H9 (cell line): ENCODE measurements around the gene LY6G6F. TPM values are rescaled to one million over a fixed set of nuclear protein-coding genes. Genes with fewer than 3 reads are reported as not detected.

Experiments
- DNase-seq: peaks from one replicate; pipeline ENCODE4 v3.0.0-alpha.2; 2017
- H2AFZ ChIP-seq: one replicate; pipeline ENCODE4 v1.6.1; 2013; ENCODE audit warnings: mild to moderate bottlenecking, low read length, control low read depth, moderate library complexity
- H2AK5ac ChIP-seq: 2 replicates; pipeline ENCODE4 v1.6.1; 2013; ENCODE audit warnings: low read length, control low read depth, mixed read lengths; ENCODE audit not compliant: insufficient read length
- H2BK120ac ChIP-seq: one replicate; pipeline ENCODE4 v1.6.1; 2013; ENCODE audit warnings: low read depth, mild to moderate bottlenecking, low read length, control low read depth, inconsistent platforms; ENCODE audit not compliant: poor library complexity, severe bottlenecking
- H2BK12ac ChIP-seq: 2 replicates; pipeline ENCODE4 v1.6.1; 2013; ENCODE audit warnings: low read length, control low read depth, mixed read lengths, low read depth; ENCODE audit not compliant: insufficient read length
- H2BK15ac ChIP-seq: 2 replicates; pipeline ENCODE4 v1.6.1; 2013; ENCODE audit warnings: low read depth, low read length, control low read depth
- H2BK20ac ChIP-seq: one replicate; pipeline ENCODE4 v1.6.1; 2013; ENCODE audit warnings: low read depth, mild to moderate bottlenecking, low read length, control low read depth, inconsistent platforms; ENCODE audit not compliant: poor library complexity, severe bottlenecking
- H2BK5ac ChIP-seq: 2 replicates; pipeline ENCODE4 v1.6.1; 2013; ENCODE audit warnings: low read length, control low read depth, mixed read lengths; ENCODE audit not compliant: insufficient read length
- H3K14ac ChIP-seq: 2 replicates; pipeline ENCODE4 v1.6.1; 2013; ENCODE audit warnings: low read length, control low read depth; ENCODE audit not compliant: insufficient read depth
- H3K18ac ChIP-seq: 2 replicates; pipeline ENCODE4 v1.6.1; 2013; ENCODE audit warnings: low read depth, mild to moderate bottlenecking, mixed read lengths, low read length, control low read depth; ENCODE audit not compliant: insufficient read length
- H3K23ac ChIP-seq: 2 replicates; pipeline ENCODE4 v1.6.1; 2013; ENCODE audit warnings: low read length, control low read depth, mixed read lengths, low read depth; ENCODE audit not compliant: insufficient read length
- H3K23me2 ChIP-seq: 2 replicates; pipeline ENCODE4 v1.6.1; 2013; ENCODE audit warnings: low read depth, mild to moderate bottlenecking, mixed read lengths, low read length, control low read depth; ENCODE audit not compliant: insufficient read length, poor library complexity, severe bottlenecking
- H3K27ac ChIP-seq: 2 replicates; pipeline ENCODE4 v1.5.1; 2013; ENCODE audit warnings: low read length, control low read depth, mixed read lengths, low read depth; ENCODE audit not compliant: insufficient read length
- H3K27me3 ChIP-seq: 2 replicates; pipeline ENCODE4 v1.6.1; 2013; ENCODE audit warnings: low read length, control low read depth, inconsistent platforms; ENCODE audit not compliant: insufficient read depth
- H3K4ac ChIP-seq: 2 replicates; pipeline ENCODE4 v1.6.1; 2013; ENCODE audit warnings: low read depth, mild to moderate bottlenecking, control low read depth, inconsistent platforms, low read length, moderate library complexity
- H3K4me1 ChIP-seq: 2 replicates; pipeline ENCODE4 v1.6.1; 2013; ENCODE audit warnings: low read length, control low read depth, inconsistent platforms; ENCODE audit not compliant: insufficient read depth
- H3K4me2 ChIP-seq: 2 replicates; pipeline ENCODE4 v1.6.1; 2013; ENCODE audit warnings: low read length, control low read depth, mixed read lengths; ENCODE audit not compliant: insufficient read length, insufficient read depth
- H3K56ac ChIP-seq: 2 replicates; pipeline ENCODE4 v1.6.1; 2013; ENCODE audit warnings: low read depth, mild to moderate bottlenecking, mixed read lengths, low read length, control low read depth; ENCODE audit not compliant: insufficient read length
- H3K79me1 ChIP-seq: 2 replicates; pipeline ENCODE4 v1.6.1; 2013; ENCODE audit warnings: low read depth, mild to moderate bottlenecking, moderate library complexity, low read length, control low read depth, inconsistent platforms; ENCODE audit not compliant: insufficient read depth, poor library complexity, severe bottlenecking
- H3K79me2 ChIP-seq: 2 replicates; pipeline ENCODE4 v1.6.1; 2013; ENCODE audit warnings: low read length, control low read depth, inconsistent platforms; ENCODE audit not compliant: insufficient read depth
- H3K9ac ChIP-seq: 2 replicates; pipeline ENCODE4 v1.6.1; 2013; ENCODE audit warnings: low read length, control low read depth, mixed read lengths; ENCODE audit not compliant: insufficient read length; ENCODE audit errors: extremely low read depth
- H3K9me3 ChIP-seq: one replicate; pipeline ENCODE4 v1.6.1; 2013; ENCODE audit warnings: low read depth, low read length, inconsistent platforms; ENCODE audit not compliant: control insufficient read depth
- H3T11ph ChIP-seq: one replicate; pipeline ENCODE4 v1.6.1; 2013; ENCODE audit warnings: mild to moderate bottlenecking, low read length, control low read depth, inconsistent platforms
- H4K20me1 ChIP-seq: one replicate; pipeline ENCODE4 v1.6.1; 2013; ENCODE audit not compliant: control insufficient read depth, insufficient read length, insufficient read depth
- H4K5ac ChIP-seq: 2 replicates; pipeline ENCODE4 v1.6.1; 2013; ENCODE audit warnings: low read depth, mild to moderate bottlenecking, mixed read lengths, low read length, control low read depth; ENCODE audit not compliant: insufficient read length
- H4K8ac ChIP-seq: replicated peaks from 2 replicates; pipeline ENCODE4 v1.6.1; 2013; ENCODE audit warnings: low read length, control low read depth, mixed read lengths, low read depth; ENCODE audit not compliant: insufficient read length
- H4K91ac ChIP-seq: 2 replicates; pipeline ENCODE4 v1.6.1; 2013; ENCODE audit warnings: low read depth, mild to moderate bottlenecking, moderate library complexity, mixed read lengths, low read length, control low read depth; ENCODE audit not compliant: insufficient read length
- H3K27ac Mint-ChIP-seq, 3 experiments: 2 replicates in 2 of 3; 3 replicates in 1 of 3; pipeline ENCODE4 v1.8.0; 2020 to 2021; ENCODE audit warnings: mixed read lengths in 3 of 3, mild to moderate bottlenecking in 1 of 3, moderate library complexity in 1 of 3
- H3K27me3 Mint-ChIP-seq: 2 replicates; pipeline ENCODE4 v1.8.0; 2021; ENCODE audit warnings: low read depth, mild to moderate bottlenecking, moderate library complexity, mixed read lengths
- H3K36me3 Mint-ChIP-seq, 3 experiments: 2 replicates in 2 of 3; 3 replicates in 1 of 3; pipeline ENCODE4 v1.8.0; 2020 to 2021; ENCODE audit warnings: low read depth in 3 of 3, mixed read lengths in 3 of 3; ENCODE audit not compliant: insufficient read depth in 1 of 3
- H3K4me1 Mint-ChIP-seq, 2 experiments: 2 replicates each; pipeline ENCODE4 v1.8.0; 2020; ENCODE audit warnings: mixed read lengths in 2 of 2
- H3K4me3 Mint-ChIP-seq, 2 experiments: 2 replicates in 1 of 2; 3 replicates in 1 of 2; pipeline ENCODE4 v1.8.0; 2020 to 2021; ENCODE audit warnings: mild to moderate bottlenecking in 2 of 2, mixed read lengths in 2 of 2, moderate library complexity in 1 of 2
- H3K9me3 Mint-ChIP-seq, 2 experiments: 2 replicates in 1 of 2; 3 replicates in 1 of 2; pipeline ENCODE4 v1.8.0; 2020; ENCODE audit warnings: mild to moderate bottlenecking in 2 of 2, mixed read lengths in 2 of 2, moderate library complexity in 1 of 2
- CTCF ChIP-seq: fragments of 200-600 bp; sonication (generic); conservative IDR thresholded peaks from 3 replicates; pipeline ENCODE4 v1.8.0; 2021; ENCODE audit warnings: antibody characterized with exemption, mild to moderate bottlenecking
- WGBS: extraction: QIAGEN DNeasy Blood & Tissue Kit; methylation state at CpG from one replicate; pipeline ENCODE4 v1.1.7; 2013; ENCODE audit warnings: missing lambda C conversion rate, low lambda C conversion rate, mixed read lengths; ENCODE audit not compliant: insufficient read length; ENCODE audit errors: extremely low coverage; 5-methylcytosine and 5-hydroxymethylcytosine counted together
- long read RNA-seq: library from polyadenylated mRNA; unstranded; transcript quantifications from one replicate; pipeline ENCODE4 v2.0.0, GENCODE V29; 2020
- total RNA-seq: library from RNA; stranded (reverse); gene quantifications from 2 replicates; pipeline ENCODE4 v1.2.1, GENCODE V29; 2021

Gene LY6G6F
- total RNA-seq, result not detected in 2 replicates
- long read RNA-seq, result 0 reads

- Histone ChIP-seq H3K14ac (no peak within 1 kb of the TSS), H2AFZ (no peak within 1 kb of the TSS), H3K27ac (no peak within 1 kb of the TSS), H3K79me2 (peaks cover 2% of the 10 kb centered on the region; the same call in 1 of the 2 replicates), H2BK15ac (no peak within 1 kb of the TSS), H3K4me1 (peaks cover 4% of the 10 kb centered on the region; the same call in 1 of the 2 replicates), H3T11ph (no peak within 1 kb of the TSS), H4K20me1 (no peaks in the 10 kb centered on the region), H2BK12ac (no peak within 1 kb of the TSS), H4K5ac (no peak within 1 kb of the TSS), H3K56ac (no peak within 1 kb of the TSS), H2BK120ac (no peak within 1 kb of the TSS), H3K9ac (no peak within 1 kb of the TSS), H3K9me3 (no peaks in the 10 kb centered on the region), H4K8ac (no peak within 1 kb of the TSS), H2BK5ac (no peak within 1 kb of the TSS), H3K23me2 (peaks cover 6% of the 10 kb centered on the region), H4K91ac (no peak within 1 kb of the TSS), H2BK20ac (no peak within 1 kb of the TSS), H3K4ac (no peak within 1 kb of the TSS), H3K79me1 (peaks cover 5% of the 10 kb centered on the region), H3K4me2 (no peak within 1 kb of the TSS), H3K18ac (no peak within 1 kb of the TSS), H2AK5ac (no peak within 1 kb of the TSS), H3K23ac (no peak within 1 kb of the TSS), H3K27me3 (no peaks in the 10 kb centered on the region)
- no CpG with 5 or more reads among the region's 3 CpGs for WGBS
- Mint-ChIP-seq H3K4me1 (peaks cover 18 to 21% of the 10 kb centered on the region in 2 experiments), H3K27me3 (peaks cover 3% of the 10 kb centered on the region; the same call in 1 of the 2 replicates), H3K4me3 (no peak within 1 kb of the TSS), H3K9me3 (no peaks in the 10 kb centered on the region; a peak in 1 of 5 replicates), H3K27ac (peak within 1 kb of the TSS in 1 of 3 experiments; percentile 54; a peak in 1 of 7 replicates), H3K36me3 (no peaks in the 10 kb centered on the region)
- TF ChIP-seq CTCF, result no peak
- DNase-seq, result no peak
These were observed at the start of gene LY6G6F for GRCh38 chr6:31706599-31706998. Gene LY6G6F (plus strand): TSS chr6:31706866. CDS start chr6:31706907, 41 bp downstream.
